ENCODE results near the gene STK32C. TPM values are rescaled to one million over a fixed set of nuclear protein-coding genes. Genes with fewer than 3 reads are reported as not detected.
A peak's percentile ranks its signal among the peaks of the same experiment; 100 is the strongest.

The STK32C gene
- total and polyA plus RNA-seq, 2 of the 4 experiments (the other 2 are of a cell fraction), result 5.0 to 8.3 TPM

DNA sequence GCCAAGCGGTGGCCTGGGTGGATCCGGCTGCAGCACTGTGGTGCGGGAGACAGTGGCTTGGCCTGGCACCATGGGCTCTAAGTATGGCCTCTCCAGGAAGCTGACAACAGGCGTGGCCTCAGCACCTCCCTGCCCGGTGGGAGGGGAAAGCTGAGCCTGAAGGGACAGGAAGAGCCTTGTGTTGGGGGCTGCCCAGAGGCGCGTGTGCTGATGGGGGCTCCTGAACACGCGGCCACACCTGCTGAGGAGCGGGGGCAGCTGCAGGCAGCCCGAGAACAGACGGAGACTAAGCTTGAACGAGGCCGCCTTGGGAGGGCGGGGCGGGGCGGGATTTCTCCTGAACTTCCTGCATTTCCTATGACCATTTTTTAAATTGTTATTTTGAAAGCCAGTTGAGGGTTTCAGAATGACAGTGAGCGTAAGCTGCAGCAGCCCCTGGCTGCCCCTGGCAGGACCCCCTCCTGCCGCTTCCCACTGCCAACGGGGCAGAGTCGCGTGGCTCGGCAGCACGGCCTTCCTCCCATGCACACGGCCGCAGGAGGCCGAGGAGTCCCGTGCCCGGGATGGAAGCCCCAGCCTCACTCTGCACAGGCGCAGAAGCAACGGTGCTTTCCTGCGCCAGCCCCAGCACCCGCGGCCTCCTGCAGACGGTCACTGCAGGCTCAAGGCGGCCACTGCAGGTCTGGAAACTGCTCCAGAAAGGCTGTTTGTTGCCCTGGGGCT is 77.8 kb downstream of the STK32C start (continued):
- TF ChIP-seq BHLHE40 (IDR thresholded peaks at IDR 0.05; ENCODE audit: low read depth, low read length), result no peak

DNA sequence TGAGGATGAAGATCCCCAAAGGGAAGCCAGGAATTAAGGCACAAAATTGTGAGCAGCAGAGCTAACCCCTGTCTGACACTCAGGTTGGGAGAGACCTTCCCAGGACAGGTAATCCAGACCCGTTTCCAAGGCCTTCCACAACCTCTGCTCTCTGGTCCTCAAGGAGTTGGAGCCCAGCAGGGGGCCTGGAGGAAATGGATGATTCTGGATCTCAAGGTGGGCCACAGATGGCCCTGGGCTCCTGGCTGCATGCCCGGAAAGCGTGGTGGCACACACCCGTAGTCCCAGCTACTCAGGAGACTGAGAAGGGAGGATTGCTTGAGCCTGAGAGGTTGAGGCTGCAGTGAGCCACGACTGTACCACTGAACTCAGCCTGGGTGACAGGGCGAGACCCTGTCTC is 78.7 kb downstream of the STK32C start:
- no peak overlapping the region for H3K27ac ChIP-seq (ENCODE audit: insufficient read depth, low read length)
- H3K27me3 ChIP-seq (ENCODE audit: control insufficient read depth, insufficient read depth, low read length), result no peaks in the 10 kb centered on the region; the same call in 1 of the 2 replicates
- intact Hi-C loops (cut with micrococcal nuclease) (no loop called here), in situ Hi-C loops (cut with MboI; ENCODE audit: low sequenced_read_pairs) (loop anchor here (10.0 kb wide), 1 partner anchor 406 kb away; no protein-coding TSS in a partner anchor), dilution Hi-C loops (cut with HindIII; ENCODE audit: low sequenced_read_pairs, unreplicated experiment) (loop anchor here (25.0 kb wide), 1 partner anchor 108 kb away; the partner anchor contains the start of gene LRRC27)
- H3K9me1 ChIP-seq (ENCODE audit: insufficient read depth, low read length), result no peaks in the 10 kb centered on the region
- H4K8ac ChIP-seq (ENCODE audit: low read depth in 2 of 2, low read length in 2 of 2), result no peak overlapping the region
- H2BK20ac ChIP-seq (ENCODE audit: low read depth, low read length), result no peak overlapping the region
- no peak for TF ChIP-seq CEBPB (IDR thresholded peaks at IDR 0.05; ENCODE audit: low read depth, low read length)
- no peak for TF ChIP-seq CHD1 (IDR thresholded peaks at IDR 0.05; ENCODE audit: low read depth, low read length)
- no peak for TF ChIP-seq BHLHE40 (IDR thresholded peaks at IDR 0.05; ENCODE audit: low read depth, low read length)
- TF ChIP-seq, protein P1, sequence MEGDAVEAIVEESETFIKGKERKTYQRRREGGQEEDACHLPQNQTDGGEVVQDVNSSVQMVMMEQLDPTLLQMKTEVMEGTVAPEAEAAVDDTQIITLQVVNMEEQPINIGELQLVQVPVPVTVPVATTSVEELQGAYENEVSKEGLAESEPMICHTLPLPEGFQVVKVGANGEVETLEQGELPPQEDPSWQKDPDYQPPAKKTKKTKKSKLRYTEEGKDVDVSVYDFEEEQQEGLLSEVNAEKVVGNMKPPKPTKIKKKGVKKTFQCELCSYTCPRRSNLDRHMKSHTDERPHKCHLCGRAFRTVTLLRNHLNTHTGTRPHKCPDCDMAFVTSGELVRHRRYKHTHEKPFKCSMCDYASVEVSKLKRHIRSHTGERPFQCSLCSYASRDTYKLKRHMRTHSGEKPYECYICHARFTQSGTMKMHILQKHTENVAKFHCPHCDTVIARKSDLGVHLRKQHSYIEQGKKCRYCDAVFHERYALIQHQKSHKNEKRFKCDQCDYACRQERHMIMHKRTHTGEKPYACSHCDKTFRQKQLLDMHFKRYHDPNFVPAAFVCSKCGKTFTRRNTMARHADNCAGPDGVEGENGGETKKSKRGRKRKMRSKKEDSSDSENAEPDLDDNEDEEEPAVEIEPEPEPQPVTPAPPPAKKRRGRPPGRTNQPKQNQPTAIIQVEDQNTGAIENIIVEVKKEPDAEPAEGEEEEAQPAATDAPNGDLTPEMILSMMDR (conservative IDR thresholded peaks at IDR 0.05; ENCODE audit: low read depth, low read length), result no peak
- no peak for TF ChIP-seq RCOR1 (IDR thresholded peaks at IDR 0.05; ENCODE audit: insufficient replicate concordance, low read length)
- TF ChIP-seq MAZ (IDR thresholded peaks at IDR 0.05; ENCODE audit: borderline replicate concordance, low read depth, low read length), result no peak
- TF ChIP-seq, protein P2, sequence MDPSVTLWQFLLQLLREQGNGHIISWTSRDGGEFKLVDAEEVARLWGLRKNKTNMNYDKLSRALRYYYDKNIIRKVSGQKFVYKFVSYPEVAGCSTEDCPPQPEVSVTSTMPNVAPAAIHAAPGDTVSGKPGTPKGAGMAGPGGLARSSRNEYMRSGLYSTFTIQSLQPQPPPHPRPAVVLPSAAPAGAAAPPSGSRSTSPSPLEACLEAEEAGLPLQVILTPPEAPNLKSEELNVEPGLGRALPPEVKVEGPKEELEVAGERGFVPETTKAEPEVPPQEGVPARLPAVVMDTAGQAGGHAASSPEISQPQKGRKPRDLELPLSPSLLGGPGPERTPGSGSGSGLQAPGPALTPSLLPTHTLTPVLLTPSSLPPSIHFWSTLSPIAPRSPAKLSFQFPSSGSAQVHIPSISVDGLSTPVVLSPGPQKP (IDR thresholded peaks at IDR 0.05; ENCODE audit: borderline replicate concordance, low read depth, low read length), result no peak
- no peak for TF ChIP-seq MAFK (IDR thresholded peaks at IDR 0.05; ENCODE audit: low read depth, low read length)
- no peak for TF ChIP-seq MXI1 (IDR thresholded peaks at IDR 0.05; ENCODE audit: borderline replicate concordance, low read depth, low read length)
- TF ChIP-seq RAD21 (IDR thresholded peaks at IDR 0.05; ENCODE audit: low read length), result no peak
- no peak for TF ChIP-seq FOS (IDR thresholded peaks at IDR 0.05; ENCODE audit: low read depth, low read length)
- TF ChIP-seq POLR2A (IDR thresholded peaks at IDR 0.05; ENCODE audit: low read depth, low read length), result no peak
- TF ChIP-seq, protein P3, sequence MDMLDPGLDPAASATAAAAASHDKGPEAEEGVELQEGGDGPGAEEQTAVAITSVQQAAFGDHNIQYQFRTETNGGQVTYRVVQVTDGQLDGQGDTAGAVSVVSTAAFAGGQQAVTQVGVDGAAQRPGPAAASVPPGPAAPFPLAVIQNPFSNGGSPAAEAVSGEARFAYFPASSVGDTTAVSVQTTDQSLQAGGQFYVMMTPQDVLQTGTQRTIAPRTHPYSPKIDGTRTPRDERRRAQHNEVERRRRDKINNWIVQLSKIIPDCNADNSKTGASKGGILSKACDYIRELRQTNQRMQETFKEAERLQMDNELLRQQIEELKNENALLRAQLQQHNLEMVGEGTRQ (IDR thresholded peaks at IDR 0.05; ENCODE audit: low read depth, low read length), result no peak
- H2BK5ac ChIP-seq (ENCODE audit: low read depth, low read length, poor library complexity, severe bottlenecking), result no peak overlapping the region
- no peak overlapping the region for H3K56ac ChIP-seq (ENCODE audit: extremely low read depth, insufficient read depth, low read length)
- H3K79me1 ChIP-seq (ENCODE audit: low read depth in 1 of 2, low read length in 2 of 2), result no peaks in the 10 kb centered on the region
- BruUV-seq (replicated peaks), result no TSS peak
- H3K18ac ChIP-seq (ENCODE audit: low read depth, low read length), result no peak overlapping the region
- no peak overlapping the region for H3K4ac ChIP-seq (ENCODE audit: low read depth, low read length)
- no peak overlapping the region for H2AK5ac ChIP-seq (ENCODE audit: low read depth, low read length)
- H4K91ac ChIP-seq (ENCODE audit: insufficient read depth, low read depth, low read length), result no peak overlapping the region
- no peak overlapping the region for H3K4me3 ChIP-seq (ENCODE audit: insufficient read depth, low read depth, low read length)
- no peak overlapping the region for H3K4me2 ChIP-seq (ENCODE audit: low read depth, low read length)
- ATAC-seq (ENCODE audit: low read depth), result no peak
- H4K20me1 ChIP-seq (ENCODE audit: insufficient read depth, low read length), result no peaks in the 10 kb centered on the region
- POLR2A ChIA-PET (ENCODE audit: unreplicated experiment), result no interaction called here
- H3K23ac ChIP-seq (ENCODE audit: low read depth, low read length), result no peak overlapping the region
- no CpG with 5 or more reads among the region's 6 CpGs for WGBS, 2 experiments (ENCODE audit: extremely low coverage in 2 of 2, insufficient read length in 1 of 2)
- no peak overlapping the region for H3K9ac ChIP-seq (ENCODE audit: low read depth, low read length)
- no peak overlapping the region for H2BK15ac ChIP-seq (ENCODE audit: low read depth, low read length)
- no peaks in the 10 kb centered on the region for H3K36me3 ChIP-seq (ENCODE audit: control insufficient read depth, insufficient read depth, low read length)
- H3K9me3 ChIP-seq (ENCODE audit: control insufficient read depth, insufficient read depth, low read length), result no peaks in the 10 kb centered on the region
- DNase-seq, result no peak
- no peak overlapping the region for H2BK120ac ChIP-seq (ENCODE audit: low read depth, low read length)
- H3K14ac ChIP-seq (replicated peaks; ENCODE audit: low read depth, low read length), result no peak overlapping the region
- H4K5ac ChIP-seq (ENCODE audit: low read depth, low read length), result no peak overlapping the region
- H3K4me1 ChIP-seq (ENCODE audit: control insufficient read depth, insufficient read depth, low read length), result no peaks in the 10 kb centered on the region
- H2AK9ac ChIP-seq (replicated peaks; ENCODE audit: low read depth, low read length, poor library complexity), result peak overlapping the region; percentile 65
- no peak overlapping the region for H2AFZ ChIP-seq (replicated peaks; ENCODE audit: low read length, poor library complexity)
- CTCF ChIA-PET, result no interaction called here
